SKM-1 treated with dmso at 0.1 percent for 144 hours (cell line): Measurements from ENCODE around the gene LRTM2.
"Not testable (repeated sequence)": the region's sequence is repeated elsewhere in the genome, so short reads cannot be mapped to it uniquely, and the experiment has no call there.

Experiments used
- DNase-seq: peaks from one replicate; lab custom pipeline; 2025; ENCODE audit not compliant: unreplicated experiment; lab: John Stamatoyannopoulos, UW

The LRTM2 gene

GRCh38 chr12:1811281-1811947 lies 9.0 kb upstream of the LRTM2 start:
- DNase-seq = peak; percentile 58

- no peak for DNase-seq
Measured at GRCh38 chr12:1811948-1812291, 8.4 kb upstream of the LRTM2 start.

- peak; percentile 72 for DNase-seq
Measured at GRCh38 chr12:1812650-1813302, 7.6 kb upstream of the LRTM2 start.

- DNase-seq = no peak
Measured at GRCh38 chr12:1814266-1814665, 6.1 kb upstream of the LRTM2 start.

GRCh38 chr12:1815108-1815507 lies 5.3 kb upstream of the LRTM2 start:
- DNase-seq = no peak

GRCh38 chr12:1815814-1816729 lies 4.3 kb upstream of the LRTM2 start:
- DNase-seq = no peak

GRCh38 chr12:1816730-1817348 lies 3.5 kb upstream of the LRTM2 start:
- DNase-seq = no peak

- not testable (repeated sequence) for DNase-seq
Measured at GRCh38 chr12:1817928-1818327, 2.4 kb upstream of the LRTM2 start.

- no peak for DNase-seq
Measured at GRCh38 chr12:1819050-1819449, 1.3 kb upstream of the LRTM2 start.

GRCh38 chr12:1819571-1819970 lies 794 bp upstream of the LRTM2 start:
- no peak for DNase-seq

- no peak for DNase-seq
Measured at GRCh38 chr12:1820896-1821291, 529 bp downstream of the LRTM2 start.

- DNase-seq = no peak
Measured at GRCh38 chr12:1821805-1822204, 1.4 kb downstream of the LRTM2 start.

- no peak for DNase-seq
Measured at GRCh38 chr12:1822699-1823098, 2.3 kb downstream of the LRTM2 start.

GRCh38 chr12:1823237-1823636 lies 2.9 kb downstream of the LRTM2 start:
- no peak for DNase-seq

- no peak for DNase-seq
Measured at GRCh38 chr12:1825382-1826102, 5.2 kb downstream of the LRTM2 start.

GRCh38 chr12:1826401-1826800 lies 6.0 kb downstream of the LRTM2 start:
- DNase-seq = no peak

- no peak for DNase-seq
Measured at GRCh38 chr12:1826867-1827705, 6.7 kb downstream of the LRTM2 start.

GRCh38 chr12:1827826-1828805 lies 7.8 kb downstream of the LRTM2 start:
- DNase-seq = no peak

- DNase-seq = no peak
Measured at GRCh38 chr12:1828856-1829255, 8.5 kb downstream of the LRTM2 start.
